Heart right ventricle (tissue), 16 donors: Measurements from ENCODE around the gene IFI44L. TPM values are rescaled to one million over a fixed set of nuclear protein-coding genes. Genes with fewer than 3 reads are reported as not detected.

ENCODE experiments used
- ATAC-seq, 8 donors: fragments of 200-7000 bp; cut with Tn5 transposase; one replicate each; pipeline ENCODE4 v1.9.1; 2020; ENCODE audit warnings: mild to moderate bottlenecking in 8 of 8, moderate library complexity in 8 of 8, moderate number of reproducible peaks in 1 of 8
- DNase-seq, 2 donors: peaks; one replicate each; pipeline ENCODE4 v3.0.0-alpha.2; 2020
- H3K27ac ChIP-seq, 10 donors: fragments of 200-600 bp; sonication (generic) in 2 of 10; one replicate each; pipeline versions ENCODE4 v1.5.0 to v1.8.0; 2020 to 2022; ENCODE audit warnings: mild to moderate bottlenecking in 3 of 10
- H3K27me3 ChIP-seq, 7 donors: fragments of 200-600 bp; one replicate each; pipeline ENCODE4 v1.8.0; 2021 to 2022; ENCODE audit warnings: mild to moderate bottlenecking in 2 of 7
- H3K36me3 ChIP-seq, 9 donors: fragments of 200-600 bp; sonication (generic) in 1 of 9; one replicate each; pipeline versions ENCODE4 v1.5.0 to v1.8.0; 2020 to 2022; ENCODE audit warnings: mild to moderate bottlenecking in 2 of 9
- H3K4me1 ChIP-seq, 9 donors: fragments of 200-600 bp; sonication (generic) in 1 of 9; one replicate each; pipeline versions ENCODE4 v1.5.0 to v1.8.0; 2020 to 2022; ENCODE audit warnings: mild to moderate bottlenecking in 4 of 9
- H3K4me3 ChIP-seq, 10 donors: fragments of 200-600 bp; sonication (generic) in 2 of 10; one replicate each; pipeline versions ENCODE4 v1.5.0 to v1.8.0; 2020 to 2022; ENCODE audit warnings: mild to moderate bottlenecking in 7 of 10, moderate library complexity in 2 of 10
- H3K9me3 ChIP-seq, 11 donors: fragments of 200-600 bp in 10 of 11; sonication (generic) in 2 of 11; one replicate each; pipeline versions ENCODE4 v1.5.0 to v1.8.0; 2013 to 2022; ENCODE audit warnings: mild to moderate bottlenecking in 2 of 11, control low read depth in 1 of 11, moderate library complexity in 1 of 11
- WGBS, 2 donors: extraction: QIAGEN DNeasy Blood & Tissue Kit; methylation state at CpG; one replicate each; pipeline ENCODE4 v1.1.7; 2013; ENCODE audit warnings: inconsistent platforms in 1 of 2; 5-methylcytosine and 5-hydroxymethylcytosine counted together
- intact Hi-C, 10 donors: fragments of 100-400 bp; cut with DNase I; formaldehyde crosslinking; loops; one replicate each; pipeline versions ENCODE4 v1.11.1 to v1.14.2; 2022
- polyA plus RNA-seq, 2 donors: library from polyadenylated mRNA; stranded (reverse); fragments of 200-250 nt; gene quantifications; one replicate each; pipeline ENCODE4 v1.2.3, GENCODE V29; 2013
- total RNA-seq, 10 donors: library from RNA; stranded (reverse); fragmentation: NEBNext Ultra II Directional in 3 of 10; extraction: Animal tissue kit (Norgen Biotek cat#: 25700) in 3 of 10; gene quantifications; one replicate each; pipeline versions ENCODE4 v1.2.1 to v1.2.4, GENCODE V29; 2021 to 2023
- TF ChIP-seq, protein P1 (sequence below), 9 donors: fragments of 200-600 bp; sonication (generic) in 2 of 9; IDR thresholded peaks; one replicate each; pipeline versions ENCODE4 v1.5.0 to v1.8.0; 2021 to 2022; ENCODE audit warnings: antibody characterized with exemption in 9 of 9, mild to moderate bottlenecking in 5 of 9, moderate library complexity in 1 of 9
- donor health status: Arrhythmogenic right ventricular cardiomyopathy.
- donor health status: ischemic (EF 13 %, LVEDD 7.1; RV severe dilation, severe dysfunction).
- donor health status: healthy with polysubstance abuse.
- donor health status: DM: no; HTN: yes; CAD: no.
- donor health status: DM: no; HTN: no; CAD: no.
- donor health status: ischemic (EF 25% LVEDD 6.9; RV normal size, moderate dysfunction).
- donor health status: ischemic (EF 25% LVEDD 5.7; RV mildly dilated, moderate dysfunction).
- donor health status: healthy.
- donor health status: DM: yes; HTN: yes; CAD: no.
- donor health status: Ischemic cardiomyopathy.
- donor health status: ischemic (EF 35%, LVEDD 5.7; RV mildly dilated, moderate dysfunction).
- donor health status: nonischemic (EF 11% LVEDD 7.7; RV severe dilation, severe dysfunction).
- donor health status: DM: yes; HTN: yes; CAD: no.
- donor health status: PGD.
- donor health status: ischemic (EF 29% LVEDD 5.4; RV normal size, mild dysfunction).
- donor health status: nonischemic (EF 23%, LVEDD 6.1; RV moderate dilation, normal function).

The IFI44L gene
- total and polyA plus RNA-seq, 12 donors: 3.0 to 47.7 (median 11.0) TPM

DNA sequence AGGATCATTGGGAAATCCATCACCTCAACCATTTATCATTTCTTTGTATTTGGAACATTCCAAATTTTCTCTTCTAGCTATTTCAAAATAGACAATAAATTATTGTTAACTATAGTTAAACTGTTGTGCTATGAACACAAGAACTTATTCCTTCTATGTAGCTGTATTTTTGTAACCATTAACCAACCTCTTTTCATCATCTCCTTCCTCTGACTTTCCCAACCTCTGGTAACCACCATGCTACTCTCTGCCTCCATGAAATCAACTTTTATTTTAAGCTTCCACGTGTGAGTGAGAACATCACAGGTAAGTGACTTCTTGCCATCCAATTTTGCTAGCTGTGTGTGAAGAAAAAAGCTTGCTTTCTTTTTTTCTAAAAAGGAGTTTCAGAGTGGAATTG, 418 bp downstream of the IFI44L start:
- H3K36me3 ChIP-seq: no peaks in the 10 kb centered on the region
- H3K27ac ChIP-seq: peak overlapping the region; percentile 49 to 89 (median 84)
- H3K4me1 ChIP-seq: peaks cover 0 to 60% (median 29%) of the 10 kb centered on the region in 9 donors
- no peaks in the 10 kb centered on the region for H3K9me3 ChIP-seq
- TF ChIP-seq, protein P1, sequence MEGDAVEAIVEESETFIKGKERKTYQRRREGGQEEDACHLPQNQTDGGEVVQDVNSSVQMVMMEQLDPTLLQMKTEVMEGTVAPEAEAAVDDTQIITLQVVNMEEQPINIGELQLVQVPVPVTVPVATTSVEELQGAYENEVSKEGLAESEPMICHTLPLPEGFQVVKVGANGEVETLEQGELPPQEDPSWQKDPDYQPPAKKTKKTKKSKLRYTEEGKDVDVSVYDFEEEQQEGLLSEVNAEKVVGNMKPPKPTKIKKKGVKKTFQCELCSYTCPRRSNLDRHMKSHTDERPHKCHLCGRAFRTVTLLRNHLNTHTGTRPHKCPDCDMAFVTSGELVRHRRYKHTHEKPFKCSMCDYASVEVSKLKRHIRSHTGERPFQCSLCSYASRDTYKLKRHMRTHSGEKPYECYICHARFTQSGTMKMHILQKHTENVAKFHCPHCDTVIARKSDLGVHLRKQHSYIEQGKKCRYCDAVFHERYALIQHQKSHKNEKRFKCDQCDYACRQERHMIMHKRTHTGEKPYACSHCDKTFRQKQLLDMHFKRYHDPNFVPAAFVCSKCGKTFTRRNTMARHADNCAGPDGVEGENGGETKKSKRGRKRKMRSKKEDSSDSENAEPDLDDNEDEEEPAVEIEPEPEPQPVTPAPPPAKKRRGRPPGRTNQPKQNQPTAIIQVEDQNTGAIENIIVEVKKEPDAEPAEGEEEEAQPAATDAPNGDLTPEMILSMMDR (IDR thresholded peaks at IDR 0.05): no peak
- 25 to 33% methylated on average over 1 of the region's 1 CpG for WGBS, 2 donors
- no peaks in the 10 kb centered on the region for H3K27me3 ChIP-seq
- DNase-seq (no peak), ATAC-seq (no peak)
- H3K4me3 ChIP-seq: peak overlapping the region; percentile 7 to 65 (median 53)
- intact Hi-C loops: loop anchor here in 2 of 10 donors (2.0 kb wide), 1 partner anchor 30 kb away; no protein-coding TSS in a partner anchor

DNA sequence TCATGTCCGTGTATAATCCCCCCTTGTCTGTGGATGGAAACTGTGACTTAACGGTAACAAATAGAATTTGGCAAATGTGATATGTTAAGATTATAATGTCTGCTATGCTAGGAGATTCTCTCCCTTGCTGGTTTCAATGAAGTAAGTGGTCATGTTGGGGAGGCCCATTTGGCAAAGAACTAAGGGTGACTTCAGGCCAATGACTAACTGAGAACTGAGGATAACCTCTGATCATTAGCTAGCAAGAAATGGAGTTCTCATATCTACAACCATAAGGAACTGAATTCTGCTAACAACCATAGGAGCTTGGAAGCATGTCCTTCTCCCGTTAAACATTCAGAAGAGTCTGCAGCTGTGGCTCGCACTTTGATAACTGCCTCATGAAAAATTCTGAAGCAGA, 2.3 kb downstream of the IFI44L start:
- Histone ChIP-seq H3K4me1 (peaks cover 2 to 73% (median 41%) of the 10 kb centered on the region in 9 donors), H3K4me3 (peak overlapping the region in 9 of 10 donors; percentile 5 to 65 (median 54)), H3K27me3 (no peaks in the 10 kb centered on the region), H3K27ac (peak overlapping the region in 9 of 10 donors; percentile 5 to 89 (median 49)), H3K36me3 (no peaks in the 10 kb centered on the region), H3K9me3 (no peaks in the 10 kb centered on the region)
- DNase-seq (no peak), ATAC-seq (peak in 4 of 8 donors; percentile 20 to 42 (median 36))
- TF ChIP-seq, protein P1 (IDR thresholded peaks at IDR 0.05): no peak
- intact Hi-C loops: loop anchor here in 1 of 10 donors (2.0 kb wide), 1 partner anchor 28 kb away; no protein-coding TSS in a partner anchor
- 62 to 63% methylated on average over 4 of the region's 4 CpGs for WGBS, 2 donors

DNA sequence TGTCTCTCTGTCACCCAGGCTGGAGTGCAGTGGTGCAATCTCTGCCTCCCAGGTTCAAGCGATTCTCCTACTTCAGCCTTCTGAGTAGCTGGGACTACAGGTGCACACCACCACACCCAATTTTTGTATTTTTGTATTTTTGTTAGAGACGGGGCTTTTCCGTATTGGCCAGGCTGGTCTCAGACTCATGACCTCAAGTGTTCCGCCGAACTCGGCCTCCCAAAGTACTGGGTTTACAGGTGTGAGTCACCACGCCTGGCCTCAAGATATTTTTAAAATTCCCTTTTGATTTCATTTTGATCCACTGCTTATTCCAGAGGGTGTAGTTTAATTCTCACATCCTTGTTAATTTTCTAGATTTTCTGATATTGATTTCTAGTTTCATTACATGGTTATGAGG, 3.8 kb downstream of the IFI44L start:
- intact Hi-C loops: no loop called here
- Histone ChIP-seq H3K27ac (peak overlapping the region in 5 of 10 donors; percentile 1 to 89 (median 84)), H3K4me3 (peak overlapping the region in 4 of 10 donors; percentile 57 to 65 (median 58)), H3K36me3 (peaks cover 0 to 14% (median 0%) of the 10 kb centered on the region in 9 donors), H3K4me1 (peaks cover 0 to 62% (median 28%) of the 10 kb centered on the region in 9 donors), H3K27me3 (no peaks in the 10 kb centered on the region), H3K9me3 (no peaks in the 10 kb centered on the region)
- WGBS, 2 donors: 88 to 94% methylated on average over 7 of the region's 7 CpGs
- TF ChIP-seq, protein P1 (IDR thresholded peaks at IDR 0.05): no peak
- no peak for DNase-seq
- ATAC-seq: no peak

DNA sequence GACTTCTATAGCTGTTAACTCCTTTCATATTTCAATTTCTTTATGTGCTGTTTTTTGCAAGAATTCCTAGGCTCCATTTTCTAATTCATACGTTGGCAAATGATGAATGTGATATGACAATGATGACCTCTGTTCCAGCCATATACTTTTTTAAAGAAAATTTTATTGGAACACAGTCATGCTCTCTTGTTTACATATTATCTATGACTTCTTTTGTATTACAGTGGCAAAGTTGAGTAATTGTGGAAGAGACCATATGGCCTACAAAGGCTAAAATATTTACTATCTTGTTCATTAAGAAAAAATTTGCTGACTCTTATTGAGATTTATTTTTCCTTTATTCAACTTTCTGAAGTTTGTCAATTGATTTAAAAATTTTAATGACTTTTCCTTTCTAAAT, 7.1 kb downstream of the IFI44L start:
- ATAC-seq (no peak), DNase-seq (no peak)
- H3K4me3 ChIP-seq: no peak overlapping the region
- no peak overlapping the region for H3K27ac ChIP-seq
- peaks cover 0 to 42% (median 0%) of the 10 kb centered on the region in 9 donors for H3K36me3 ChIP-seq
- H3K9me3 ChIP-seq: no peaks in the 10 kb centered on the region
- H3K4me1 ChIP-seq: peaks cover 0 to 42% (median 25%) of the 10 kb centered on the region in 9 donors
- no peaks in the 10 kb centered on the region for H3K27me3 ChIP-seq
- TF ChIP-seq, protein P1 (IDR thresholded peaks at IDR 0.05): no peak
- 63 to 72% methylated on average over 1 of the region's 1 CpG for WGBS, 2 donors
- intact Hi-C loops: no loop called here
